ENCODE measurements around the gene P2RY11.
A peak's percentile ranks its signal among the peaks of the same experiment; 100 is the strongest.

Gene P2RY11, protein sequence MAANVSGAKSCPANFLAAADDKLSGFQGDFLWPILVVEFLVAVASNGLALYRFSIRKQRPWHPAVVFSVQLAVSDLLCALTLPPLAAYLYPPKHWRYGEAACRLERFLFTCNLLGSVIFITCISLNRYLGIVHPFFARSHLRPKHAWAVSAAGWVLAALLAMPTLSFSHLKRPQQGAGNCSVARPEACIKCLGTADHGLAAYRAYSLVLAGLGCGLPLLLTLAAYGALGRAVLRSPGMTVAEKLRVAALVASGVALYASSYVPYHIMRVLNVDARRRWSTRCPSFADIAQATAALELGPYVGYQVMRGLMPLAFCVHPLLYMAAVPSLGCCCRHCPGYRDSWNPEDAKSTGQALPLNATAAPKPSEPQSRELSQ

DNA sequence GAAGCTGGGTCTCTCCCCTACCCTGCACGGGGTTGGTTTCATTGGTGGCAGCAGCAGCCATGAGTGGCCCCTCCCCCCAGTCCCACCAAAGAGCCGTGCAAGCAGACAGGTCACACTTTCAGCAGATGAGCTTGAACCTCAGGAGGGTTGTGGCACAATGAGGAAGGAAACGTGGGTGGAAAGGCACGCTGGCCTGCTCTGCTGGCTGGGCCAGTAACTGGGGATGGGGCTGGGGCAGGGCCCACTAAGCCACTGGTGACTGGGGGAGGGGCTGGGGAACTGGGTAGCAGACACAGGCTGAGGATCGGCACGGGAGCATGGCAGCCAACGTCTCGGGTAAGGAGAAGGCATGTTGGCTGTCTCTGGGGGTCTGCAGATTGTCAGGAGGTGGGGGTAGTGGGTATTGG is at the start of gene P2RY11:
Gene P2RY11 (plus strand): TSS at position 289 of the 407 bp plus-strand sequence. CDS start 29 bp downstream, at position 318.
- DNase-seq, result no peak

DNA sequence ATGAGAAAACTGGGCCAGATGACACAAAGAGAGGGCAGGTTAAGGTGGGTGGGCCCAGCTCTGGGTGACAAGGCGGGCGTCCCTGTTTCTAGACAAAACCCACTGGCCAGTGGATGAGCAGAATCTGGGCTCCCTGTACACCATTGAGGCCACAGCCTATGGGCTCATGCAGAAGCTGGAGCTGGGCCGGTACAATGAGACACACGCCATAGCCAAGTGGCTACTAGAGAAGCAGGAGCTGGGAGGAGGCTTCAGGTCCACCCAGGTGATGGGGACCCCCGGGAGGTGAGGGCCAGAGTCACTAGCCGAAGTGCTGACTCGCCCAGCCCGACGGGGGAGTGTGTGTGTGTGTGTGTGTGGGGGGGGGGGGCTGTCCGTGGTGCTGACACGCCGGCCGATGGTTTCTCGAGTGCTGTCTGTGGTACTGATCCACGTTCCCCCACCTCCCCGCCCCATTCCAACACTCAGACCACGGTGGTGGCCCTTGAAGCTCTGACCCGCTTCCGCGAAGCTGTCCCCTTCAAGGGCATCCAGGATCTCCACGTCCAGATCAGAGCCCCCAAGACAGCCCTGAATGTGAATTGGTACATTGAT is 49.7 kb upstream of the P2RY11 start:
- no peak for DNase-seq

GRCh38 chr19:10068205-10068604 is 43.3 kb upstream of the P2RY11 start:
- DNase-seq, result no peak

GRCh38 chr19:10069046-10069445 is 42.4 kb upstream of the P2RY11 start:
- DNase-seq, result no peak

- no peak for DNase-seq
Measured at GRCh38 chr19:10070730-10071446, 40.6 kb upstream of the P2RY11 start.

GRCh38 chr19:10074153-10074552 is 37.3 kb upstream of the P2RY11 start:
- DNase-seq, result no peak

GRCh38 chr19:10076535-10076934 is 35.0 kb upstream of the P2RY11 start:
- no peak for DNase-seq

DNA sequence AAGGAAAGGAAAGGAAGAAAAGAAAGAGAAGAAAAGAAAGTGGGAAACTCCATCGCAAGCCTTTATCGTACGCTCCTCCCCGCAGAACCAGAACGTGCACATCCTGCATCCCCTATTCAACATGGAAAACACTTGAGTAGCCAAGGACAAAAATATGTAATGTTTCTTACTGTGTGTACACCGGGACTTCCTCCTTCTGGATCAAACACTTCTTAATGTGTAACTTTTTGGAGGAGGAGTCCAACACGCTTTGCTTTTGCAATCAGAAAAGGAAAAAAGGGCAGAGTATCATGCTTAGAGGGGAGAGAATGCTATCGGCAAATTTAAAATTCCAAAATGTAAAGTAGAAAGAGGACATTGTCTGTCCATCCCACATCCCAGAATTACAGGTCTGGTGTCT is 33.2 kb upstream of the P2RY11 start:
- DNase-seq, result no peak

- no peak for DNase-seq
Measured at GRCh38 chr19:10079031-10079453, 32.5 kb upstream of the P2RY11 start.

- DNase-seq, result no peak
Measured at GRCh38 chr19:10083911-10084310, 27.6 kb upstream of the P2RY11 start.

DNA sequence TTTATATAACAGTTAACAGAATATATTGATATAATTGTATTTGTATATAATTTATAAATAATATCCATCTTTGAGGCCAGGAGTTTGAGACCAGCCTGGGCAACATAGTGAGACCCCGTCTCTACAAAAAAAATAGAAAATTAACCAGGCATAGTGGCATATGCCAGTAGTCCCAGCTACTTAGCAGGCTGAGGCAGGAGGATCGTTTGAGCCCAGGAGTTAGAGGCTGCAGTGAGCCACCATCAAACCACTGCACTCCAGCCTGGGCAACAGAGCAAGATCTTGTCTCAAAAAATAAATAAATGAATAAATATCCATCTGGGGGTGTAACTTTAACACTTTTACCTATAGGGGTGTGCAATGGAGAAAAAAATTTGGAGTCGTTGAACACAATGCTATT is 26.7 kb upstream of the P2RY11 start:
- DNase-seq, result no peak

- peak; percentile 23 for DNase-seq
Measured at GRCh38 chr19:10085641-10086590, 25.6 kb upstream of the P2RY11 start, which contains the start of gene SHFL. TSS of gene SHFL (plus strand) at chr19:10086317. CDS start at chr19:10086428, 111 bp downstream.

- DNase-seq, result no peak
Measured at GRCh38 chr19:10086591-10087192, 24.8 kb upstream of the P2RY11 start.

DNA sequence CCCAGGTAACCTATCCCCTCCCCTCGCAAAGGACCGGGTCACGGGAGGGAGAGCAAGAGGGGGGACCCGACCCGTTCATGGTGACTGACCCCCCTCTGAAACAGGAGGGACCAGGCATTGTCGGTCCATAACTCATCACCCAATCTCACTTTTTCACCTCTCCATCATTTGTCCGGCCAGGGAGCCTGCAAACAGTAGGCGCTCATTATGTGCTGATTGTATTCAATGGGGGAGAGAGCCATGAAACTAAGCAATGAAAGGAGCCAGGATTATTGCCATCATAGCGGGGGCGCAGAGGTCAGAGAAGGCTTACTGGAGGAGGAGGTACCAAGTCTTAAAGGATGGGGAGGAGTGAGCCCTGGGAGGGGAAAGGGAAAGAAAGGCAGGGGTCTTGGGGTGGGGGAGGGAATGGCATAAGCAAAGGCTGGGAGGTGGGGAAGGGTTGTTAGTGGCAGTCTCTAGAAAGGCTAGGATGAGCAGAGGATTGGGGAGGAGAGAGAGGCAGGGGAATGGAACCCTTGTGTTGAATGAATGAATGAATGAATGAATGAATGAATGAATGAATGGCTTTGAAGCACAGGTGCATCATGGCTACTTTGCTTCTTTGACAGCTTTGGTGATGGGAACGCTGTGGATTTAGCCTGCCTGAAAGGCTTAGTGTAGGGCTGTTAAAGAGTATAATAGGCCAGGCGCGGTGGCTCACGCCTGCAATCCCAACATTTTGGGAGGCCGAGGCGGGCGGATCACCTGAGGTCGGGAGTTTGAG is 24.0 kb upstream of the P2RY11 start:
- no peak for DNase-seq

DNA sequence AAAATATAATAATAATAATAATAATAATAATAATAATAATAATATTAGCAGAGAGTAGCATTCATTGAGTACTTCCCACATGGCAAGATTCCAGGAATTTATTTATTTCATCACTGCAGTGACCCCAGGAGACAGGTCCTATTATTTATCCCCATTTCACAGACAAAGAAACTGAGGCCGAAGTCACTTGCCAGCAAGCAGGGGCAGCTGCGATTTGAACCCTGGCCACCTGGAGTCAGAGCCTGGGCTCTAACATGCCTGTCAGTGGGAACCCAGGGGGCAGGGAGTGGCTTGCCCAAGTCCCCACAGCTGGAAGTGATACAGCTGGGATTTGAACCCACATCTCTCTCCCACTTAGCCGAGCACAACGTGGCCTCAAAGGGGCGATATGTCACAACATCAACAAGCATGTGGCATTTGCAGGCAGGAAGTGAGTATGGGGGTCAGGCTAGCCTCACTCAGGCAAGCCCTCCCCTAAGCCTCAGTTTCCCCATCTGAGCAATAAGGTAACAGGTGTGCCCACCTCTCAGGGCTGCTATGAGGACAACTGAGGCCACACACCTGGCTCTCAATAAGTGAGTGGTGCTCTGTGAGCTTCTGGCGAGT is 22.4 kb upstream of the P2RY11 start:
- DNase-seq, result no peak

- no peak for DNase-seq
Measured at GRCh38 chr19:10089801-10090375, 21.6 kb upstream of the P2RY11 start.

DNA sequence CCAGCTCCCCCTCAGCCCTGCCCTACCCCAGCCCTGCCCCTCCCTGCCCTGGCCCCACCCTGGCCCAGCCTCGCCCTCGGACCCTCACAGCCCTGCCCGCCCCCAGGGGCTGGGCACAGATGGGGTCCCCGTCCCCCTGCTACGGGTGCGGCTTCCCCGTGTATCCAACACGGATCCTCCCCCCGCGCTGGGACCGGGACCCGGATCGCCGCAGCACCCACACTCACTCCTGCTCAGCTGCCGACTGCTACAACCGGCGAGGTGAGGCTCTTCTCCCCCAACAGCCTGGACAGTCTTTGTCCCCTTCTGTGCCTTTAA is 20.2 kb upstream of the P2RY11 start:
- DNase-seq, result no peak

DNA sequence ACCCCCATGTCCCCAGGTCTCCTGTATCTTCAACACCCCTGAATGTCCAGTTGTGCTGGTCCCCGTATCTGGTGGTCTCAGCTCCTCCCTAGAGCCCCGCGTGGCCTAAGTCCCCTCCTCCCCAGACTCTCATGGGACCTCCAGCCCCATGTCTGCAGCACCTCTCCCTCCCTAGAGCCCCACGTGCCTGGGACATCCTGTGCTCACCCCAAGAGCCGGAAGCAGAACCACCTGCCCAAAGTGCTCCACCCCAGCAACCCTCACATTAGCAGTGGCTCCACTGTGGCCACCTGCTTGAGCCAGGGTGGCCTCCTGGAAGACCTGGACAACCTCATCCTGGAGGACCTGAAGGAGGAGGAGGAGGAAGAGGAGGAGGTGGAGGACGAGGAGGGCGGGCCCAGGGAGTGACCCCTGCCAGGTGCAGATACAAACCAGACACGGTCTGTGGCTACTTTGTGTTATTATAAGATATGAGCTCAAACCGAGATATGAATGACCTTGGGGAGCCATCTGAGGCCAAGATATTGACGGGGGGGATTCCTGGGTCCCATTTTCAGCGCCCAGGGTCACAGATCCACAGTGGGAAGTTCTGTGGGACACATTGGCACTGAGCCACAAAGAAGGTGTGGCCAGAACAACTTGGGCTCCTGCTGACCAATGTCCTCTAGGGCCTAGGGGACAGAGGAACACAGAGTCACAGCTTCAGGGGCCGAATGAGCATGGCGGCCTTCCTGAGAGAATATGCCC is 19.4 kb upstream of the P2RY11 start:
- DNase-seq, result no peak

DNA sequence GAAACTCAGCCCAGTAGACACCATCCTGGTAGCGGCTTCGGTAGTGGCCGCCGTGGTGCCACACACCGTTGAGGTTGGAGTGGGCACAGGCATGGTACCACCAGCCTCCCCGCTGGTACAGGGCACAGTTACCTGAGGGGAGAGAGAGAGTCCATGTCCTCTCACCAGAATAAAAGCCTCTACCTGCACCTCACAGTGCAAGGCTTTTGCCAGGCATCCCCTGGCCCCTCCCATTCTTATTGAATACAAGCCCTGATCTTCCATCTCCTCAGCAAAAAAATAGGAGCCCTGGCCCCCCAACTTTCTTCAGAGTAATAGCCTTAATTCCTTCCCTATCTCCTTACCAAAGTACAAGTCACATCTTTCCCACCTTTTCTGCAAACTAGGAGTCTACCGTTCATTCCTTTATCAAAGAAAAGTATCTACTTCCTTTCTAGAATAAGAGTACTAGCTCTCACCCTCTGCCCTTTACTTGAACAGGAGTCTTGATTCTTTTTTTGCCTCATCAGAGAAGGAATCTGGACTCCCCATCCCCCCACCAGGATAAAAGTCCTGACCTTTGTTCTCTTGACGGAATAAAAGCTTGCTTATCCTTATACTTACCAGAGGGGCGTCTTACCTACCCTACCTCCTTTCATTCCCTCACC is 18.7 kb upstream of the P2RY11 start:
- no peak for DNase-seq

Data from DMS79 (cell line).